HG03108 (cell line): Measurements from ENCODE around the gene SIRT4.

Experiments used
- ATAC-seq: cut with Tn5 transposase; IDR thresholded peaks from one replicate; pipeline ENCODE4 v1.9.1; 2021; ENCODE audit warnings: moderate library complexity; ENCODE audit not compliant: unreplicated experiment

SIRT4 gene, protein sequence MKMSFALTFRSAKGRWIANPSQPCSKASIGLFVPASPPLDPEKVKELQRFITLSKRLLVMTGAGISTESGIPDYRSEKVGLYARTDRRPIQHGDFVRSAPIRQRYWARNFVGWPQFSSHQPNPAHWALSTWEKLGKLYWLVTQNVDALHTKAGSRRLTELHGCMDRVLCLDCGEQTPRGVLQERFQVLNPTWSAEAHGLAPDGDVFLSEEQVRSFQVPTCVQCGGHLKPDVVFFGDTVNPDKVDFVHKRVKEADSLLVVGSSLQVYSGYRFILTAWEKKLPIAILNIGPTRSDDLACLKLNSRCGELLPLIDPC

DNA sequence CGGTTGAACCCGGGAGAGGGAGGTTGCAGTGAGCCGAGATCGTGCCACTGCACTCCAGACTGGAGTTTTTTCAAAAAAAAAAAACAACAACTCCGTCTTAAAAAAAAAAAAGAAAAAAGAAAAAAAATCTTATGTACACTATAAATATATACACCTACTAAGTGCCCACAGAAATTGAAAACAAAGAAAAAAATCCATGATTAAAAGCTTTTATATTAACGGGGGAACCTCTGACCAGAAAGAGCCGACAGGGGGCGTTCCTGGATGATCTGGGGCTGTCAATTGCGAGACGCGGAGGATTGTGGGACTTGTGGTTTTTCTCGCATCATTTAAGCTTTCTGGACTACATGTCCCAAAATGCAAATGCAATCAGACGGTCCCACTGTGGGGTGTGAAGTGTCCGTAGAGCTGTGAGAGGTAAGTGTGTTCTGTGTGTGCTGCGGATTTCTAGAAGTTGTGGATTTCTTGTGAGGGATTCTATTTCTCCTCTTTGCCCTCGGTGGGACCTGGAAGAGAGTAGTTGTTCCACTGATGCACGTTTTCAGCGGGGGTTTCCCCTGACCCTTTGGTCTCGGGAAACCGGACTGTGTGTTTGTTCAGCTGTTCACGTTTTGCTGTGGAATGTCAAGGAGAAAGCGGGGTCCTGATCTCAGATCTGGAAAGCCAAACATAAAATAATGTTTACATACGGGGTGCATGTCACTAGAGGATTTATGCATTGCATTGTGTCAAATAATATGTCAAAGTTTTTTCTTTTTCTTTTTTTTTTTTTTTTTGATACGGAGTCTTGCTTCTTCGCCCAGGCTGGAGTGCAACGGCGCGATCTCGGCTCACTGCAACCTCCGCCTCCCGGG is at the start of gene SIRT4:
TSS of gene SIRT4 (plus strand) at position 360 of the 854 bp plus-strand sequence. CDS start 1,241 bp downstream, outside the sequence.
- peak; percentile 95 for ATAC-seq

DNA sequence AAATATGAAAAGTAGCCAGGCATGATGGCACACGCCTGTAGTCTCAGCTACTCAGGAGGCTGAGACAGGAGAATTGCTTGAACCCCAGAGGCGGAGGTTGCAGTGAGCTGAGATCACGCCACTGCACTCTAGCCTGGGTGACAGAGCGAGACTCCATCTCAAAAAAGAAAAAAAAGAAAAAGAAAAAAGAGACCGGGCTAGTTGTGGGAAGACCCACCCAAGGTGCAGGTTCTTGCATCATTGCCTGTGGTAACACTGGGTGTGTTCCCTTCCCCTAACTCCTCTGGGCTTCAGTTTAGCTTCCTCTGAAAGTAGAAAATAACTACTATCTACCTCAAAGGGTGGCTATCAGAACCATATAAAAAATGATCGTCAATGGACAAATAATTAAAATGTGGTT is 48.8 kb upstream of the SIRT4 start:
- ATAC-seq = peak; percentile 37

DNA sequence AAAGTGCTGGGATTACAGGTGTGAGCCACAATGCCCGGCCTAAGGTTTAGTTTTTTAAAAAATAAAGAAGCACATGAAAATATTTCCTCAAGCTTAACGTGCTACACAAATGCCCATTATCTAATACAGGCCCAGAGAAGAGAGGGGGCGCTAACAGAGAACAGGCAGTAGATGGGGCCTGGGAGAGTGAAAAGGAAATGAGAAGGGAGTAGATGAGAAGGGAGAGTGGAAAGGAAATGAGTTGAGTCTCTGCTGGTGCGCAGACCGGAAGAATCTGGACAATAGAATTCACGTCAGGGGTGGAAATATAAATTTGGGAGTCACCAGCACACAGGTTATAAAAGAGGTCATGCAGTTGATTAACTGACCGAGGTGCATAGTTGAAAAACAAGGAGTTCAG is 47.3 kb upstream of the SIRT4 start:
- no peak for ATAC-seq

DNA sequence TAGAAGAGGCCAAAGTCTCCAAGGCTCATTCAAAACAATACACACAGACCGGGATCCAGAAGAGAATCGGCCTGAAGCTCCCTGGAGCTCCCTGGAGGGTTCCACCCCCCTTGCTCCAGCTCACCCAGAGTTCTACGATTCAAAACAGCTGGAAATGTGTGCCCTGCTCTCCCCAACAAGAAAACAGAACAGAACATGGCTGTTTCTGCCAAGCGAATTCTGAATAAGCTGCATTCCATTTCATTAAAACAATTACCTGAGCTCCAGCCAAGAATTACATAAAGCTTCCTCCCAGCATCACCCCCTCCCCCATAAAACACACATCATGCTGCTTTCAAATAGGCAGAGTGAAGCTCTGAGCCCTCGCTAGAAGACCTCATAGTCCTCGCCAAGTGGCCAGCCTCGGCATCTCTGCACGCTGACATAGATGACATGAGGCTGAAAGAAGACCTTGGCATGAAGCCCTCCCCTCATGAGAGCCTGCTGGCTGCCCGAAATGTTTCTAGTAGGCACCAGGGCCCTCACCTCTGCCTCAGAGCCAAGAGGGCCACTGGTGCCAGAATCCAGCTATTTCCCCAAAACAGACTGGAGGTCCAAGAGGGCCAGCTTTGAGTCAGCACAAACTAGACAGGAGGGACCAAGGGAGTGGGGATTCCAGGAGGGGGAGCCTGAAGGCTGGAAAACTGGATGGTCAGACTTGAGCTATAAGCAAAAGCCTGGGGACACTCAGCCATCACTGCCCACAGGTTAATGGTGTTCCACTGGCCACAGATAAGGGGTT is 44.9 kb upstream of the SIRT4 start:
- ATAC-seq = no peak

DNA sequence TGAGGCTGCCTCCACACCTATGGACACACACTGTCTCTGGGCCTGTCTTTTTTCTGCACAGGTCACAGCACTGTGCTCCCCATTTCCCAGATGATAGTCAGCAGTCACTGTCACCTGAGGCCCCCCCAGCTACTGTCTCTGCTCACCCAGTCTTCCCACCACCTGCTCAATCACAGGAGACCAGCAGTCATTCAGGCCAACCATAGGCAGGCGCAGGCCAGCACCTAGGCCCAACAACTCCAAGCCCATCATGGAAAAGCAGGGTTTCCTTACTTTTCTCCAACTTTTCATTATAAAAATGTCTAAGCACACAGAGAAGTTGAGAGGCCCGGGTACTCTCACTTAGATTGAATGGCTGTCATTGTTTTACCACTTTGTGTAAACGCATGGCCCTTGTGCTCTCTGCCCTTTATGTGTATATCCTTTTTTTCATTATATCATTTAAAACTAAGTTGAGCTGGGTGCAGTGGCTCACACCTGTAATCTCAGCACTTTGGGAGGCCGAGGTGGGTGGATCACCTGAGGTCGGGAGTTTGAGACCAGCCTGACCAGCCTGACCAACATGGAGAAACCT is 43.7 kb upstream of the SIRT4 start:
- no peak for ATAC-seq

DNA sequence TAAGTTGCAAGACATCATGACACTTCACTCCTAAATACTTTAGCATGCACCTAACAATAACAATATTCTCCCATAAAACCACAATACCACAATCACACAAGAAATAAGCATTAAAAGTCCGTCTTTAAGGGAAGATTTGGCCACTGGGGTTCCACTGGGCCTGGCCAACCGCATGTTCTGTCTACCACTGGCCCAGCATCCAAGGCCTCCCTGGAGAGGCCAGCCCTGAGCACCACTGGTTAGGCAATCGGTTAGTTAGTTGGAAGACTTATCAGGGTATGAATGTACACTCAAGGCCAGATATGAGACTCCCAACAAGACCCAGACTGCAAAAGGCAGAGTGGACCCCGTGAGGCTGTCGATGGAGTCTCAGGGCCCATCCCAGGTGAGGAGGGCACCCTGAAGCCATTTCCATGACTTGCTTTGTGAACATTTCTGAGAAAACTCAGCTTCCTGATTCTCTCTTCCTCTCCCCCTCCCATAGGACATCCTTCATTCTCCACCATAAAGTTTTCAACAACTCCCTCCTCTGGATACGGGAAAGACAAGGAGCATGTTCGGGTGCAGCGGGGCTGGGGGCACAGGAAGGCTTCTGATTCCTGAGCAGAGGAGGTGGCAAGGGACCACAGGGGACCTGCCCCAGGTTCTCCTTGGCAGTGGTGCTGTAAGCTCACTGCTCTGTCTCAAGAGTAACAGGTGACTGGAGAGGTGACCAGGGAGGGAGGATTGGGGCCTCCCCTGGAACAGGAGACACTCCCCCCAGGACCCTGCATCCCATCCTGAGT is 42.5 kb upstream of the SIRT4 start:
- ATAC-seq = no peak

DNA sequence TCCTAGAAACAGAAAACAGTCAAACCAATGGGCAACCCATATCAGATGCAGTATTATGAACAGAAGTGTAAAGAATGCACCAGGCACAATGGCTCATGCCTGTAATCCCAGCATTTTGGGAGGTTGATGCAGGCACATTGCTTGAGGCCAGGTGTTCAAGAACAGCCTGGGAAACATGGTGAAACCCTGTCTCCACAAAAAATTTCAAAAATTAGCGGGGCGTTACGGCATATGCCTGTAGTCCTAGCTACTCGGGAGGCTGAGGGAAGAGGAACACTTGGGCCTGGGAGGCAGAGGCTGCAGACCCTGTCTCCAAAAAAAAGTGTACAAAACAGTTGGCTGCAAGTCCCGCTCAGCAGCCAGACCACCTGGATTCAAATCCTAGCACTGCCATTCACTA is 41.5 kb upstream of the SIRT4 start:
- no peak for ATAC-seq

DNA sequence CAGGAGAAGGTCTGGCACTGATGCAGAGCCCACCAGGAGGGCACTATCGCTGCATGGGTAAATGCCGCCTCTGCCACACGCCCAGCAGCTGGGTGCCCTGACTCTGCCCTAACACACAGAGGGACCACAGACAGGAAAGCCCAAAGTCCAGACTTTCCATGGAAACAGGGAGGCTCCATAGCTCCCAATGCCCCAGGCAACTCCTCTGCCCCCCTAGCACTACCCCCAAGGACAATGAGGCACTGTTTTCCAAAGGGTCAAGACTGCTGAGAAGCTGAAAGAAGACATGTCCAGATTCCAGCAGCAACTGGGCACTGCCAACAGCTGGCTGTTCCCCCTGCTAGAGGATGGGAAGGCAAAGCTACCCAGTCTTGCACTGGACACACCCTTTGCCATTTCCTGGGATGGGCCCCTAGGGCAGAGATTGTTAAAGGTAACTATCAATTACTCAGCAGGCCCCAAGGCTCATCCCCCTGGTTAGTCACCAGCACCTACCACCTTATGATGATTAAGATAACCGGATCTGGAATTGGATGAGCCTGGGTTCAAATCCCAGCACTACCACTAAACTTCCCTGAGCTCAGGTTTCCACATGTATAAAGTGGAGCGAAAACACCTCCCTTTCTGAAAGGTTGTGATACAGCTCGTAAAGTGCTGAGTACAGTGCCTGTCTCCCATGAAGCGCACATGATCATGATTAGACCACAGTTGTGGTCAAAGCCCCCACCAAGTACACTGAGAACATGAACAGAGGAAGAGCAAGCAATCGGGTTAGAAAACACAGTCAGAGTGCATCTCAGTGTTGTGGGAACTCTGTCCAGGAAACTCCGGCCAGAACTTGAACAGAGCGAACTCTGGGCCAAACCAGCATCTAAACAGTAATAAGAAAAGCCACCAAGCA is 39.9 kb upstream of the SIRT4 start:
- no peak for ATAC-seq

DNA sequence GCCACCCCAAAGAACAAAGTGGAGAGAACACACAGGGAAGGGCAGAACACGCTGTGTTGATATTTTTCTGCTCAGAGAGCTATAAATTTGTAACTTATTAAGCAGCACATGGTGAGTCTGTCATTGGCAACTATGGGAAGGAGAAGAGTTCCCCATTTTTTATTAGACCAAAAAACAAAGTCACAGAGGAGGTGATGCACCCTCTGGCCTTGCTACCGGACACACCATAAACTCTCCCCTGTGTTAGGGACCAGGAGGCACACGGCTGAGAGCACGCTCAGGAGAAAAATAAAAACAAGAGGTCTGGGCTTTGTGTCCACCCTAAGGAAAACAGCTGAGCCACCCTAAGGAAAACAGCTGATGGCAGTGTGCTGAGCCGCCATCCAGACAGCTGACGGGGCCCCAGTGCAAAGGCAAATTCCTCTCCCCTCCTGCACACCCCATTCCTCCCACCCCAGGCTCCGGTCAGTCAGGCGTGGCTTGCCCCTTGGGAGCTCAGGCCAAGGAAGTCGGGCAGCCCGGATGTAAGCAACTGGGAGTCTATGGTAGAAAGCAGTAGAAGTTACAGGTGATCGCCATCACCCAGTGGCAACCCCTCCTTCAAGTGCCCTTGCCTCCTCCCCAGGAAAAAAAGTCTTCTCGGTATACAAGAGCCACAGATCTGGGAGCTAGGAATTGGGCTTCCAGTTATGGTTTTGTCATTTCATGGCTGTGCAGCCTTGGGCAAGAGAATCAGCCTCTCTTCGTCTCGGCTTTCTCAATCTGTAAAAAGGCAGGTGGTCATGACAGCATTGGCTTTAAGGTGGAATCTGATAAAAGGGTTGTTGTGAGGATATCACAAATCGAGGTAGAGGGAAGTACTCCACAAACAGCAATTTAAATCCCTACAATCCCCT is 39.0 kb upstream of the SIRT4 start:
- no peak for ATAC-seq

DNA sequence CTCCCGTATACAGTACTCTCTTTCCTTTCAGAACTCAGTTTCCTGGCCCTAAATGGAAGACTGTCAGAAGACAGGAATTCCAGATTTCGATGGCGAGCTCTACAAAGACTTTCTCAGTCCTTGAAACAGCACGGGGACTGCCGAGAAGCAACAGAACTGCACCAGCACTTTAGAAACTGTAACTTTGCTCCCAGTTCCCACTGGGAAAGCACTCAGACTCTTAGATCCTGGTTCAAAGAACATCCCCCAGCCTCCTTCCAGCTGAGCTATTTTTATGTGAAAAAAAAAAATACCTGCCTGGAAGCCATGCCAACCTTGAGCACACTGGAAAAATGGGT is 38.4 kb upstream of the SIRT4 start:
- ATAC-seq = no peak

DNA sequence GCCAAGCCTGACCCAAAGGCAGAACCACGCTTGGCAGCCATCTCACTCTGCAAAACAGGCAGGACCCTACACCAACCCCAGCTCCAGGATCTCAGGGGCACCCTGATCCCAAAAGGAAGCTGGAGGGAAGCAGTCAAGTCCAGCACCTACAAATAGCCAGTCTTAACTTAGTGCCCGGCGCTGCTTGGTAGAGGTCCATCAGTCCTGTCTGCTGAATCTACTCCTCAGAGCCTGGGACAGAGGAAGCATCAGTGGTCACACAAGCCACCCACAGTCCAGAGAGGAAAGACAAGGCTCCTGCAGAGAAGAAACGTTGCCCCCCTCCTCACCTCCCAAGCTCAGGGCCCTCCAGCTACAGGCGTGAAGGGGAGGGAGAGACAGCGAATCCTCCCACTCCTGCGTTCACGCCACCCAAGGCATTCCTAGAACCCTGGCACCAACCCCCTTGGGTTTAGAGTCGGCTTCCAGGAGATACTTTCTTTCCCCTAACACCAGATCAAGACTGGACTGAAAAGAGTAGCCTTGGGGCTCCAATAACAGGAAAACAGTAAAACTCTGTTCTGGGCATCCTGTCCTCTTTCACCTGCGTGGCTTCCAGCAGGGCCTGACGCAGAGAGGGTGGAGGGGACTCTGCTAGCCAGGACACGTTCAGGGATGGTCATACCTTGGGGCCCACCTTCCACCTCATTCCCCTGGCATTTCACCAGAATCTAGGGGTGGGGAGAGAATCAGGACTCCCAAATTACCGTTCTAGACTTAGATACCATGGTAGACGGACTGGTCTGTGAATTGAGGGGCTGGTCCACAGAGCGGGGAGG is 37.8 kb upstream of the SIRT4 start:
- ATAC-seq = no peak

DNA sequence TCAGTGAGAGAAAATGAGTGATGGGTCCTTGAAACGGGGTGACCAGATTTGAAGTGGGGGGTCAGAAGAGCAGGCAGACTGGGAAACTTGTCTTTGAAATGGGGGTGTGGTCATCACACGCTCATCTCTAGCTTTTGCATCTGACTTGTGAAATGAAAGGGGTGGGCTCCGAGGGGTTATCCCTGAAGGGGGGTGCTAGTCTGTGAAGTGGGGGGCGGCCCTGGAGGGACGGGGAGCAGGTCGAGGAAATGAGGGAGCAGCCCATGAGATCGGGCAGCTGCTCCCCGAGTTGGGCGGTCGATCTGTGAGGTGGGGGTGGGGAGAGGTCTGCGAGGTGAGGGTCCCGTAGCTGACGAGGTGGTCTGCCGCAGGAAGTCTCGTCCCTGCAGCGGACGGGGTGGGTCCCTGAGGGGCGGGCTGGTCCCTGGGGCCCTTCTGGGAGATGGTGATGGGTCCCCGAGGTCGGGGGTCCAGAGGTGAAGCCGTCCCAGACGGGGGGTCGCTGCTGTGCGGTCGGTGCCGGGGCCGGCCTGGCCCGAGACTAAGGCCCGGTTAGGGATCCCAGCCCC is 37.1 kb upstream of the SIRT4 start:
- no peak for ATAC-seq

DNA sequence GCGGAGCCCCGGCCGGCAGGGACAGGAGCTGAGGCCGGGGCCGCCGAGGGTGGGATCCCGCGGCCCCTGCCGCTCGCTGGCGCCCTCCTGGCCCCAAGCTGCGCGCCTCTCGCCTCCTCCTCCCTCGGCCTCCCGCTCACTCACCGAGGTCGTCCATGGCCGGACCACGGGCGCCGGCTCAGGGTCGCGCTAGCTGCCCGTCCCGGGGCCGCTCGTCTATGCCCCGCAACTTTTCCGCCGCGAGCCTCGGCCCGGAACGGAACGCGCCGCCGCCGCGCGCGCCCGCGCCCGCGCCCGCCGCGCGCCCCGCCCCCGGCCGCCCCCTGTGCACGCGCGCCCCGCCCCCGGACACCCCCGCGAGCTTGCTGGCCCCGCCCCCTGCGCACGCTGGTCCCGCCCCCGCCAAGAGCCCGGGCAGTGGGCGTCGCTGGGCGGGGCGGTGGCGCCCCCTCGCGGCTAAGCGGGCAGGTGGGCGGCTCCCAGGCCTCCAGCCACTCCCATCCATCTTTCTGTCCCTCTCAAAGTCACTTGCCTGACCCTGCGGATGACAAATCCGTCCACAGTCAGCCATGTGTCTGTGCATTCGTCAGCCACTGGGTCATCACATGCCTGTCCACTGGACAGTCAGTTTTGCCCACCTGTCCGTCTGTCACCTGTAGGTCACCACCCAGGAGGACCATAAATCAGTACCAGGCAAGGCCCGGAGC is 36.5 kb upstream of the SIRT4 start, which contains the start of gene PXN:
TSS of gene PXN (minus strand) at position 258 of the 707 bp plus-strand sequence. CDS start at position 157, 101 bp downstream.
- peak; percentile 70 for ATAC-seq

DNA sequence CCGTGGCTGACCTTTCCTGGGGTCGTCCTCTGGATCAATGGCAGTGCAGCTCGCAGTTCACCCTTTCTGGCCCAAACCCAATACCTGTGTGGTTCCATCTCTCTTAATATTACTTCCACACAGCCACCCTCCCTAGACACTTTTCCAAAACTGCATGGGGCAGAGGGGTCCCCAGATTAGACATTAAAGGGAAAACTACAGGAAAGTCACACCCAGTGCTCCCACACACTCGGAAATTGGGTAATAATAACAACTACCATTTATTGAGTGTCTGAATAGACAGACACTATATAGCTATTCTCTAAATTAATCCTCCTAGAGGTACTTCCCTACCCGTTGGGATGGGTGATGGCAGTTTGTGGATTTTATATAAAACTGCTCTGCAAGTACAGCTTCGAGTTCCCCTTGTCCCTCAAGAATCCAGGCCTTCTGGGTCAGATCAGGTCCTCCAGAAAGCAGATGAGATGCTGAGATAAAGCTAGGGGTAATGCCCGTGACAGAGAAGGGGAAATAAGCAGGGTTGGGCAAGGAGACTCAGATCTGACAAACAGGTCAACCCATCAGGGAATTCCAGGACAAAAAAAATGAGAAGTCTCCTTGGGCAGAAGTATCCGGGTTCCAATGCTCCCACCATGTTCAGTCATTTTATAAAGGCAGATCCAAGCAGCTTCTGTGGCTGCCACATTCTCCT is 35.8 kb upstream of the SIRT4 start:
- no peak for ATAC-seq

DNA sequence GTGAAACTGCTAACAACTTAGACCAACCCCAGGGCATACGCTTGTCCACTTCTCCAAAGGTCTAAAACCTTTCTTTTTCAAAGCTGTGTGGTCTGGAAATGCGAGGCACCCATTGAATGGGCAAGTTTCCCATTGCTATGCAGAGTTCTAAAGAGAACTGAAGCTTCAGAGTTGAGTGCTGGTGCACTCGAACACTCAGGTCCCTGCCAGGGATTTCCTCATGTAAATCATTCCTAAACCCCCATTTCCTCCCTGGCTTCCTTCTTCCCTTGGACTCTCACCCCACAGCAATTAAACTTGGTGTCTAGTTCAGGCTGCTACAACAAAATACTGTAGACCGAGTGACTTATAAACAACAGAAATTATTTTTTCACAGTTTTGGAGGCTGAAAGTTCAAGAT is 34.4 kb upstream of the SIRT4 start:
- ATAC-seq = no peak

DNA sequence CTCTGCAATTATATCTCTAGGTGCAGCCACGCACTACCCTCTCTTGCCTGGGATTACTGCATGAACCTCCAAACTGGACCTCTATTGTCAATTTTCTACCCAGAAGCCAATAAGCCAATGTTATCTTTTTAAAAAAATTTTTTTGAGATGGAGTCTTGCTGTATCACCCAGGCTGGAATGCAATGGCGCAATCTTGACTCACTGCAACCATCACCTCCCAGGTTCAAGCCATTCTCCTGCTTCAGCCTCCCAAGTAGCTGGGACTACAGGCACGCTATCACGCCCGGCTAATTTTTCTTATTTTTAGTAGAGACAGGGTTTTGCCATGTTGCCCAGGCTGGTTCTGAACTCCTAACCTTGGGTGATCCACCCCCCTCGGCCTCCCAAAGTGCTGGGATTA is 25.4 kb upstream of the SIRT4 start:
- ATAC-seq = no peak
